Measurements from ENCODE around the gene ADCY1. TPM values are rescaled to one million over a fixed set of nuclear protein-coding genes. Genes with fewer than 3 reads are reported as not detected.
"Not testable (repeated sequence)": the region's sequence is repeated elsewhere in the genome, so short reads cannot be mapped to it uniquely, and the experiment has no call there.

ADCY1 gene
- total RNA-seq, 3 donors from 2014 or later (not counting 1 experiment from before 2014, with no cell fraction given), result 0.02 to 0.15 TPM; not detected in 1

DNA sequence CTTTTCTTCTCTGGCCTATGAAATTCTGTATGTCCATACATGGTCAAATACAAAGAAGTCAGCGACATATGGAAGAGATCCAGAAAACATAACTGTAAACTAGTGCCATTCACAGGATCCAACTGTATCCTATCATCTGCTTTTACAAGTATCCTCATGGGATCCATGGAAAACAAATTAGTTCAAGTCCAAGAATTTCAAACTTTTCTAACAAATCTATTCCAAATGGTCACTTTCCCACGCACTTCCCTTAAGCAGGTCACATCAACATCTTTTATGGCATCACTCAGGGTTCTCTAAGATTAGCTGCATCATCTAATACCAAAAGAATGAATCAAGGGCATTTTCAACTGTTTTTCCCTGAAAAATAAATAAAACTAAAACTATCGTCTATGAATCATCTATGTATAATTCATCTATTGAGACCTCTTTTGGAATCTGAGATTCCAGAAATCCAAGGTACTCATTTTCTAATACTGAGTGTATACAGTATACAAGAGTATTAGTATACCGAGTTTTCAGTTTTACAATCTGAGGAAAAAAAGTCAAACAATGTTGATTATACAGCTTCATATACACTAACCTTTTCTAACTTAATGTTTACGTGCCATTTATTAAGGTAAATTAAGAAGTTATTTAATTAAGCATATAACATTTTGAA is 187.5 kb downstream of the ADCY1 start:
- H3K27me3 ChIP-seq (ENCODE audit: control insufficient read depth, insufficient read depth, low read length); H3K9me3 Mint-ChIP-seq; H3K36me3 ChIP-seq (ENCODE audit: control insufficient read depth, insufficient read depth, low read length); intact Hi-C loops (cut with micrococcal nuclease); ATAC-seq; H3K27me3 Mint-ChIP-seq (ENCODE audit: low read depth in 2 of 2); H3K4me3 ChIP-seq (ENCODE audit: low read length); H3K4me3 Mint-ChIP-seq; DNase-seq; H3K9me3 ChIP-seq (ENCODE audit: control insufficient read depth, insufficient read depth, low read length); H3K27ac ChIP-seq (ENCODE audit: low read length); H3K36me3 Mint-ChIP-seq; H3K4me1 ChIP-seq (ENCODE audit: control insufficient read depth, insufficient read depth, low read length); H3K27ac Mint-ChIP-seq: not testable (repeated sequence)
- H3K4me1 Mint-ChIP-seq, result peaks cover 6 to 12% of the 10 kb centered on the region in 2 donors
- 97% methylated on average over 2 of the region's 5 CpGs for WGBS (ENCODE audit: insufficient coverage)

DNA sequence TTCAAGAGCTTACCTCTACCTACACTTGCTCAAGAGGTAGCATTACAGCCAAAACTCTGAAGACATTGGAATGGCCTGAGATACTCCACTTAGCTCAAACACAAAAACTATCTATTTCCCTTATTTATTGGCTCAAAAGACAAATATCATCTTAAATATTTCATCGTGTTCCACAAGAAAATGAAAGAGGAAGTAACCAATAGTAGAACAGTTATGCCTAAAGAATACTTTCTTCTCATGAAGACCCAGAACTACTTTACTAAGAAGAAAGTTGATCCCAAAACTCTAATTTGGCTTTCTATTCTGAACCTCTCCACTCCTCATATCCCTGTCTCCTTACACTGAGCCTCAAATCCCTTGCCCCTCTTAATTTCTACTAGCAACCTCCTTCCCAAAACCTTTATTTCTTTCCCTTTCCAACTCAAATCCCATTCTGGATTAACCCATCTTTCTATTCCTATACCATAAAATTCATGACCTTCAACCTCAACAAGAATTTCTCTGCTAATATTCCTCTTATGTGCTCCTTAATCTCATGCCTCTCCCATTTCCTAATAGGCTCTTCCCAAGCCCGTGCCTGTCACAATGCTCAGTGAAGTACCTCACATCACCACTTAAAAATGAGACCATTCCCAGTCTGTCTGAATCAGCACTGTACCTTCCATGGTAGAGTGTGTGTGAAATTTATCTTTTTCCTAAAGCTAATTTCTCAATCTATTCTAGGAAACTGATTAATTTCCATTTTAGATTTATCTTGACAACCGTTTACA is 188.2 kb downstream of the ADCY1 start:
- H3K27ac ChIP-seq (ENCODE audit: low read length); H3K4me1 ChIP-seq (ENCODE audit: control insufficient read depth, insufficient read depth, low read length); H3K4me3 ChIP-seq (ENCODE audit: low read length); H3K4me3 Mint-ChIP-seq; ATAC-seq; H3K36me3 Mint-ChIP-seq; H3K27ac Mint-ChIP-seq; DNase-seq; H3K27me3 ChIP-seq (ENCODE audit: control insufficient read depth, insufficient read depth, low read length); H3K9me3 ChIP-seq (ENCODE audit: control insufficient read depth, insufficient read depth, low read length); H3K36me3 ChIP-seq (ENCODE audit: control insufficient read depth, insufficient read depth, low read length); H3K27me3 Mint-ChIP-seq (ENCODE audit: low read depth in 2 of 2); intact Hi-C loops (cut with micrococcal nuclease); H3K9me3 Mint-ChIP-seq: not testable (repeated sequence)
- WGBS (ENCODE audit: insufficient coverage), result 100% methylated on average over 1 of the region's 3 CpGs
- H3K4me1 Mint-ChIP-seq, result peaks cover 6 to 12% of the 10 kb centered on the region in 2 donors

- intact Hi-C loops (cut with micrococcal nuclease); H3K36me3 ChIP-seq (ENCODE audit: control insufficient read depth, insufficient read depth, low read length); H3K27me3 ChIP-seq (ENCODE audit: control insufficient read depth, insufficient read depth, low read length); H3K4me1 Mint-ChIP-seq; H3K27me3 Mint-ChIP-seq (ENCODE audit: low read depth in 2 of 2); H3K9me3 ChIP-seq (ENCODE audit: control insufficient read depth, insufficient read depth, low read length); H3K36me3 Mint-ChIP-seq; H3K9me3 Mint-ChIP-seq: not testable (repeated sequence)
- peak; percentile 97 to 100 (median 97) for ATAC-seq
- Histone ChIP-seq H3K4me3 (ENCODE audit: low read length) (peak overlapping the region; percentile 83), H3K27ac (ENCODE audit: low read length) (peak overlapping the region; percentile 79), H3K4me1 (ENCODE audit: control insufficient read depth, insufficient read depth, low read length) (peaks cover 17% of the 10 kb centered on the region)
- TF ChIP-seq, protein P1, sequence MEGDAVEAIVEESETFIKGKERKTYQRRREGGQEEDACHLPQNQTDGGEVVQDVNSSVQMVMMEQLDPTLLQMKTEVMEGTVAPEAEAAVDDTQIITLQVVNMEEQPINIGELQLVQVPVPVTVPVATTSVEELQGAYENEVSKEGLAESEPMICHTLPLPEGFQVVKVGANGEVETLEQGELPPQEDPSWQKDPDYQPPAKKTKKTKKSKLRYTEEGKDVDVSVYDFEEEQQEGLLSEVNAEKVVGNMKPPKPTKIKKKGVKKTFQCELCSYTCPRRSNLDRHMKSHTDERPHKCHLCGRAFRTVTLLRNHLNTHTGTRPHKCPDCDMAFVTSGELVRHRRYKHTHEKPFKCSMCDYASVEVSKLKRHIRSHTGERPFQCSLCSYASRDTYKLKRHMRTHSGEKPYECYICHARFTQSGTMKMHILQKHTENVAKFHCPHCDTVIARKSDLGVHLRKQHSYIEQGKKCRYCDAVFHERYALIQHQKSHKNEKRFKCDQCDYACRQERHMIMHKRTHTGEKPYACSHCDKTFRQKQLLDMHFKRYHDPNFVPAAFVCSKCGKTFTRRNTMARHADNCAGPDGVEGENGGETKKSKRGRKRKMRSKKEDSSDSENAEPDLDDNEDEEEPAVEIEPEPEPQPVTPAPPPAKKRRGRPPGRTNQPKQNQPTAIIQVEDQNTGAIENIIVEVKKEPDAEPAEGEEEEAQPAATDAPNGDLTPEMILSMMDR (IDR thresholded peaks at IDR 0.05), result peak; percentile 15
- peak overlapping the region; percentile 93 to 98 for H3K27ac Mint-ChIP-seq
- WGBS (ENCODE audit: insufficient coverage), result under 1% methylated on average over 72 of the region's 72 CpGs
- peak; percentile 99 for DNase-seq
- peak overlapping the region; percentile 90 for H3K4me3 Mint-ChIP-seq
Observed at GRCh38 chr7:45768516-45769394, 194.6 kb downstream of the ADCY1 start.

- H3K27me3 Mint-ChIP-seq (ENCODE audit: low read depth in 2 of 2); H3K4me1 Mint-ChIP-seq; H3K9me3 Mint-ChIP-seq; ATAC-seq; H3K36me3 Mint-ChIP-seq; H3K36me3 ChIP-seq (ENCODE audit: control insufficient read depth, insufficient read depth, low read length); H3K27me3 ChIP-seq (ENCODE audit: control insufficient read depth, insufficient read depth, low read length); intact Hi-C loops (cut with micrococcal nuclease); H3K9me3 ChIP-seq (ENCODE audit: control insufficient read depth, insufficient read depth, low read length): not testable (repeated sequence)
- Mint-ChIP-seq H3K27ac (peak overlapping the region; percentile 93 to 98), H3K4me3 (peak overlapping the region; percentile 90)
- 97% methylated on average over 18 of the region's 20 CpGs for WGBS (ENCODE audit: insufficient coverage)
- Histone ChIP-seq H3K4me3 (ENCODE audit: low read length) (peak overlapping the region; percentile 83), H3K4me1 (ENCODE audit: control insufficient read depth, insufficient read depth, low read length) (peaks cover 17% of the 10 kb centered on the region), H3K27ac (ENCODE audit: low read length) (peak overlapping the region; percentile 79)
- DNase-seq, result peak in 1 of 2 donors; percentile 8
Observed at GRCh38 chr7:45769626-45770025, 195.5 kb downstream of the ADCY1 start.
